Activated CD4-positive, alpha-beta T cell treated with anti-CD3 and anti-CD28 coated beads, Interleukin-2, amount 50 U/mL, for 1 hour (primary cell): ENCODE data around the gene PPP2R3A.
"Not testable (repeated sequence)": the region's sequence is repeated elsewhere in the genome, so short reads cannot be mapped to it uniquely, and the experiment has no call there.

ENCODE experiments used
- DNase-seq: peaks from one replicate; pipeline ENCODE4 v3.0.0-alpha.2; 2020

The PPP2R3A gene

GRCh38 chr3:136168236-136168635, 202.7 kb downstream of the PPP2R3A start:
- not testable (repeated sequence) for DNase-seq

- no peak for DNase-seq
These were observed 205.6 kb downstream of the PPP2R3A start for GRCh38 chr3:136171097-136171542.

- no peak for DNase-seq
These were observed 208.5 kb downstream of the PPP2R3A start for GRCh38 chr3:136173939-136174490.

GRCh38 chr3:136177876-136178275, 212.3 kb downstream of the PPP2R3A start:
- DNase-seq: no peak

- DNase-seq: no peak
These were observed 216.2 kb downstream of the PPP2R3A start for GRCh38 chr3:136181741-136182140.

- no peak for DNase-seq
These were observed 219.2 kb downstream of the PPP2R3A start for GRCh38 chr3:136184703-136185102.

- no peak for DNase-seq
These were observed 220.8 kb downstream of the PPP2R3A start for GRCh38 chr3:136186344-136186743.

- no peak for DNase-seq
These were observed 221.3 kb downstream of the PPP2R3A start for GRCh38 chr3:136186846-136187245.

- no peak for DNase-seq
These were observed 222.3 kb downstream of the PPP2R3A start for GRCh38 chr3:136187868-136188267.

- DNase-seq: no peak
These were observed 223.5 kb downstream of the PPP2R3A start for GRCh38 chr3:136189043-136189442.

GRCh38 chr3:136189859-136190617, 224.5 kb downstream of the PPP2R3A start:
- no peak for DNase-seq

- DNase-seq: not testable (repeated sequence)
These were observed 226.7 kb downstream of the PPP2R3A start for GRCh38 chr3:136192195-136192594.

- no peak for DNase-seq
These were observed 227.3 kb downstream of the PPP2R3A start for GRCh38 chr3:136192831-136193230.

GRCh38 chr3:136193278-136194054, 227.9 kb downstream of the PPP2R3A start:
- no peak for DNase-seq

GRCh38 chr3:136194409-136195257, 229.1 kb downstream of the PPP2R3A start:
- DNase-seq: peak; percentile 66

- DNase-seq: peak; percentile 74
These were observed 229.9 kb downstream of the PPP2R3A start for GRCh38 chr3:136195258-136196063.

GRCh38 chr3:136196064-136196400, 230.5 kb downstream of the PPP2R3A start, which contains the start of gene MSL2:
MSL2 (minus strand) TSS chr3:136196335; CDS start chr3:136195113, 1,222 bp downstream.
- no peak for DNase-seq

- peak; percentile 98 for DNase-seq
These were observed 231.1 kb downstream of the PPP2R3A start for GRCh38 chr3:136196401-136197158.

GRCh38 chr3:136197159-136197793, 231.7 kb downstream of the PPP2R3A start:
- no peak for DNase-seq
